22Rv1 (cell line): ENCODE measurements around the gene OSBPL7.

ENCODE experiments used
- CTCF ChIP-seq: fragments of 450-650 bp; IDR thresholded peaks from 2 replicates; pipeline ENCODE4 v1.5.1; 2017; ENCODE audit warnings: mild to moderate bottlenecking
- ZFX ChIP-seq: fragments of 450-650 bp; IDR thresholded peaks from 2 replicates; pipeline ENCODE4 v1.6.1; 2017; ENCODE audit warnings: antibody characterized with exemption, borderline replicate concordance

- TF ChIP-seq CTCF (no peak), ZFX (no peak)
Measured at GRCh38 chr17:47870056-47870455, 48.5 kb upstream of the OSBPL7 start.
